Gastrocnemius medialis (tissue), 4 donors: ENCODE measurements around the gene KMT2E. TPM values are rescaled to one million over a fixed set of nuclear protein-coding genes. Genes with fewer than 3 reads are reported as not detected.
A peak's percentile ranks its signal among the peaks of the same experiment; 100 is the strongest.

Experiments used
- ATAC-seq, 2 donors: fragments of 150-250 bp; one replicate each; pipeline ENCODE4 v1.9.1; 2016
- DNase-seq, 2 donors: peaks; one replicate each; pipeline ENCODE4 v3.0.0-alpha.2; 2019
- H3K27ac ChIP-seq, 4 donors: fragments of 200-600 bp; sonication (generic); 1 replicate in 1 of 4; 2 replicates in 3 of 4; pipeline ENCODE4 v1.5.1; 2016 to 2018; ENCODE audit warnings: mild to moderate bottlenecking in 2 of 4, moderate library complexity in 1 of 4
- H3K27me3 ChIP-seq, 3 donors: fragments of 200-600 bp; sonication (generic) in 2 of 3; 1 replicate in 1 of 3; 2 replicates in 2 of 3; pipeline versions ENCODE4 v1.5.1 to v1.6.0; 2016 to 2019; ENCODE audit warnings: mild to moderate bottlenecking in 1 of 3, moderate library complexity in 1 of 3
- H3K36me3 ChIP-seq, 2 donors: fragments of 200-600 bp; sonication (generic) in 1 of 2; one replicate each; pipeline ENCODE4 v1.5.1; 2017 to 2018
- H3K4me1 ChIP-seq, 2 donors: fragments of 200-600 bp; sonication (generic) in 1 of 2; one replicate each; pipeline ENCODE4 v1.5.1; 2016 to 2017; ENCODE audit warnings: mild to moderate bottlenecking in 2 of 2
- H3K4me3 ChIP-seq, 4 donors: fragments of 200-600 bp; sonication (generic) in 3 of 4; 1 replicate in 1 of 4; 2 replicates in 3 of 4; pipeline ENCODE4 v1.5.1; 2016 to 2019; ENCODE audit warnings: mild to moderate bottlenecking in 2 of 4
- H3K9me3 ChIP-seq, 3 donors: fragments of 200-600 bp; sonication (generic) in 2 of 3; 1 replicate in 1 of 3; 2 replicates in 2 of 3; pipeline ENCODE4 v1.5.1; 2016 to 2019
- POLR2A ChIP-seq, 2 donors: fragments of 450-650 bp; IDR thresholded peaks; one replicate each; pipeline ENCODE4 v1.6.1; 2017; ENCODE audit warnings: antibody characterized with exemption in 2 of 2, mild to moderate bottlenecking in 2 of 2, moderate library complexity in 2 of 2
- in situ Hi-C, 4 donors: fragments of 200-750 bp; cut with MboI; loops; one replicate each; pipeline versions ENCODE4 v1.15.0 to v1.8.0; 2017; ENCODE audit warnings: low sequenced_read_pairs in 4 of 4
- intact Hi-C: fragments of 100-400 bp; cut with DNase I; formaldehyde crosslinking; loops from one replicate; pipeline ENCODE4 v1.15.1; 2023; ENCODE audit warnings: low total_unique reads
- total RNA-seq, 4 donors: library from RNA; depleted of rRNA; stranded (reverse); fragments of >200 nt; gene quantifications; one replicate each; pipeline versions ENCODE4 v1.1.0 to v1.2.3, GENCODE V29; 2016
- TF ChIP-seq, protein P1 (sequence below), 5 experiments: fragments of 450-650 bp in 3 of 5; fragments of 200-600 bp in 2 of 5; sonication (generic) in 2 of 5; IDR thresholded peaks in 4 of 5; conservative IDR thresholded peaks in 1 of 5; 1 replicate in 4 of 5; 2 replicates in 1 of 5; pipeline ENCODE4 v1.5.1; 2016 to 2019; ENCODE audit warnings: antibody characterized with exemption in 5 of 5, mild to moderate bottlenecking in 3 of 5, moderate library complexity in 3 of 5

The KMT2E gene
- total RNA-seq, 4 donors from 2014 or later, result 29.7 to 72.1 (median 38.0) TPM

DNA sequence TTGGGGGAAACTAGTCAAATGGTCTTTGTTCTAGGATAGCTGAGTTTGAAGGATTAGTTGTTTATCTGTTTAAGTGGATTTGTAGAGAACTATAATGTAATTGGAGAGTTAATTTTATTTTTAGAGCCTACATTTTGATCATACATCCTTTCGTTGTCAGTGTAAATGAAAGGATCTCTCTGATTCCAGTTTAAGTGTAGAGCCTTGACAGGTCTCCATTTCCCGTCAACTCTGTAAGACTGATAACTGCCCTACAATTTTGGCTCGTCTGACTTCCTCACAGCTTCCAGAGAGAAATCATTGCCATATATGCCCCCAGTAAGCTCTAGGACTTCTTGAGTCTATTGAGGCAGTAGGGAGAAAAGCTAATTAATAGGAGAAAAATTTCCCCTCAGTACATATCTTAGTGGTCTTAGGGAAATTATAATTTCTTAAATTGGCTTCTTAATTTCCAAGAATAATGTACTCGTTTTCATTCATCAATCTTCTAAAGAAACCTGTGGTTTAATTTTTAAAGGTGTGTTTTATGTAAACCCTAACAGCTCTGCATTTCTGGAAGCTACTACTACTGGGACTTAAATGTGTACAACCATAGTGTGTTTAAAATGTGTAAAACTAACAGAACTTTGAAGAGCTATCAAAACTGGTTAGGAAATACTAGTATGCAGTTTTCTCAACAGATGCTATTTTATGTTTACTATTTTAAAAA is 3.8 kb downstream of the KMT2E start:
- DNase-seq (no peak), ATAC-seq (no peak)
- no peak for TF ChIP-seq POLR2A (IDR thresholded peaks at IDR 0.05)
- TF ChIP-seq, protein P1, sequence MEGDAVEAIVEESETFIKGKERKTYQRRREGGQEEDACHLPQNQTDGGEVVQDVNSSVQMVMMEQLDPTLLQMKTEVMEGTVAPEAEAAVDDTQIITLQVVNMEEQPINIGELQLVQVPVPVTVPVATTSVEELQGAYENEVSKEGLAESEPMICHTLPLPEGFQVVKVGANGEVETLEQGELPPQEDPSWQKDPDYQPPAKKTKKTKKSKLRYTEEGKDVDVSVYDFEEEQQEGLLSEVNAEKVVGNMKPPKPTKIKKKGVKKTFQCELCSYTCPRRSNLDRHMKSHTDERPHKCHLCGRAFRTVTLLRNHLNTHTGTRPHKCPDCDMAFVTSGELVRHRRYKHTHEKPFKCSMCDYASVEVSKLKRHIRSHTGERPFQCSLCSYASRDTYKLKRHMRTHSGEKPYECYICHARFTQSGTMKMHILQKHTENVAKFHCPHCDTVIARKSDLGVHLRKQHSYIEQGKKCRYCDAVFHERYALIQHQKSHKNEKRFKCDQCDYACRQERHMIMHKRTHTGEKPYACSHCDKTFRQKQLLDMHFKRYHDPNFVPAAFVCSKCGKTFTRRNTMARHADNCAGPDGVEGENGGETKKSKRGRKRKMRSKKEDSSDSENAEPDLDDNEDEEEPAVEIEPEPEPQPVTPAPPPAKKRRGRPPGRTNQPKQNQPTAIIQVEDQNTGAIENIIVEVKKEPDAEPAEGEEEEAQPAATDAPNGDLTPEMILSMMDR (IDR thresholded peaks at IDR 0.05 in 4 of 5, conservative IDR thresholded peaks at IDR 0.05 in 1 of 5), result no peak
- in situ Hi-C loops (loop anchor here in 2 of 4 donors (5.0 to 25.0 kb wide), 2 partner anchors 36 to 1094 kb away; partner anchors contain the start of gene SYPL1 (in 1 of the 2)), intact Hi-C loops (no loop called here)
- H3K4me1 ChIP-seq, result peaks cover 66 to 70% of the 10 kb centered on the region in 2 donors
- H3K9me3 ChIP-seq, result no peaks in the 10 kb centered on the region
- peak overlapping the region in 1 of 4 donors; percentile 100 for H3K27ac ChIP-seq
- peak overlapping the region; percentile 81 to 98 (median 92) for H3K4me3 ChIP-seq
- H3K27me3 ChIP-seq, result no peaks in the 10 kb centered on the region
- no peaks in the 10 kb centered on the region for H3K36me3 ChIP-seq

DNA sequence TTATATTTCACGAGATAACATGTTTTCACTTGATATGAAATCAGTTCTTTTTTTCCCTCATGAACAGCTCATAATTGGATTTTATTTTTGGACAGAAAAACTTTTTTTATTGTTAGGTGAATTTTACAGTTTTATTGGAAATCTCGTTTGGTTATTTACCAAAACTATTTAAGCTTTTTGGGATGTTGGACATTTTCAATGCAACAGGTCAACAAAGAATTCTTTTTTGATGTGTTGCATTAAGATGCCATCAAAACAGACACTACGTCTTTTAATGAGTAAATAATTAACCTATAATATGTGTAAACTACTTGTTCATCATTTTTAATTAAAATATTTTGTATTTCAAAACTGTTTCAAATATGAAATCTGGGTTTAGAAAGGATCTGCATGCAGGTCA is 5.3 kb downstream of the KMT2E start:
- Histone ChIP-seq H3K36me3 (no peaks in the 10 kb centered on the region), H3K4me1 (peaks cover 81 to 83% of the 10 kb centered on the region in 2 donors), H3K9me3 (no peaks in the 10 kb centered on the region), H3K27me3 (no peaks in the 10 kb centered on the region), H3K27ac (peak overlapping the region in 1 of 4 donors; percentile 78), H3K4me3 (peak overlapping the region in 2 of 4 donors; percentile 10 to 26)
- DNase-seq (no peak), ATAC-seq (no peak)
- intact Hi-C loops (no loop called here), in situ Hi-C loops (loop anchor here in 2 of 4 donors (5.0 to 25.0 kb wide), 2 partner anchors 37 to 1093 kb away; partner anchors contain the start of gene SYPL1 (in 1 of the 2))
- TF ChIP-seq, protein P1 (IDR thresholded peaks at IDR 0.05 in 4 of 5, conservative IDR thresholded peaks at IDR 0.05 in 1 of 5), result no peak
- TF ChIP-seq POLR2A (IDR thresholded peaks at IDR 0.05), result no peak

DNA sequence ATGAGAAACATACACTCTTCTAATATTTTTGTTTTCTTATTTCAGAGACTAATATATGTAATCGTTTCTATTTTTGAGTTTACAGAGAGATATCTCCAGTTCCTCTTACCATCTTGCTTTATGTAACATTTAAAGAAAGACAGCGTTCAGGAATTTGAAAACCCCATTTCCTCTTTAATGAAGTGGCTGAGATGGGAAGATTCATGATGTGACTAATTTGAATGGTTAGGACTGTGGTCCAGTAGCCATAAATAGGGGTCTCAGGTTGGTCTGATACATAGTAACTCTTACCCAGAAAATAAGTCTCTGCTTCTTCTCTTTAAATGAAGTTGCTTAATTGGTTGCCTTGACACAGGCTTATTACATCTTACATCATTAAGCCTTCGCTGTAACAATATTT is 6.9 kb downstream of the KMT2E start:
- Histone ChIP-seq H3K27me3 (no peaks in the 10 kb centered on the region), H3K4me1 (peaks cover 96 to 97% of the 10 kb centered on the region in 2 donors), H3K4me3 (peak overlapping the region in 1 of 4 donors; percentile 26), H3K9me3 (no peaks in the 10 kb centered on the region), H3K36me3 (no peaks in the 10 kb centered on the region), H3K27ac (peak overlapping the region in 1 of 4 donors; percentile 78)
- intact Hi-C loops, result no loop called here
- ATAC-seq (no peak), DNase-seq (no peak)
- no peak for TF ChIP-seq POLR2A (IDR thresholded peaks at IDR 0.05)
- TF ChIP-seq, protein P1 (IDR thresholded peaks at IDR 0.05 in 4 of 5, conservative IDR thresholded peaks at IDR 0.05 in 1 of 5), result no peak
- in situ Hi-C loops, result loop anchor here in 1 of 4 donors (25.0 kb wide), 1 partner anchor 1091 kb away; the partner anchor contains the start of gene SYPL1

DNA sequence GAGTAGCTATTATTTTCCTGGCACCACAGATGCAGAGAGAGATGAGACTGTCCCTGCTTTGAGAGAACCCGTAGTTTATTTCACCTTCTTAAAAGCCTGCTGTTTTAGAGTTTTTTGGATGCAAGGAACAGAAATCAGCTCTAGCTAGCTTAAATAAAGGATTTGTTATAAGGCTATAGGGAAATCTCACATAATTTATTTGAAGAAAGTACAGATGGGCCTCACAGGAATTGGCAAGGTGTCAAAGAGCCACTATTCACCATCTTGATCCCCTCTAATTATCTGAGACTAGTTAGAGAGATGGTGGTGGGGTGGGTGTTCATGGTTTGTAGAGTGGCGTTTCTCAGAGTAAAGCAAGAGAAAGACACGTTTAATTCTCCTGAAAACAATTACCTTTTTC is 7.3 kb downstream of the KMT2E start:
- in situ Hi-C loops (loop anchor here in 1 of 4 donors (25.0 kb wide), 1 partner anchor 1091 kb away; the partner anchor contains the start of gene SYPL1), intact Hi-C loops (no loop called here)
- peaks cover 96 to 97% of the 10 kb centered on the region in 2 donors for H3K4me1 ChIP-seq
- H3K27me3 ChIP-seq, result no peaks in the 10 kb centered on the region
- H3K27ac ChIP-seq, result peak overlapping the region in 1 of 4 donors; percentile 78
- H3K9me3 ChIP-seq, result no peaks in the 10 kb centered on the region
- ATAC-seq (no peak), DNase-seq (no peak)
- H3K36me3 ChIP-seq, result no peaks in the 10 kb centered on the region
- TF ChIP-seq POLR2A (IDR thresholded peaks at IDR 0.05), result no peak
- TF ChIP-seq, protein P1 (IDR thresholded peaks at IDR 0.05 in 4 of 5, conservative IDR thresholded peaks at IDR 0.05 in 1 of 5), result no peak
- peak overlapping the region in 1 of 4 donors; percentile 26 for H3K4me3 ChIP-seq
